Mesodermal cell (in vitro differentiated cells): Measurements from ENCODE around the gene TFF1.

Experiments
- H3K27ac ChIP-seq: 2 replicates; pipeline ENCODE4 v1.7.0; 2013; ENCODE audit warnings: mild to moderate bottlenecking, low read depth, low read length, moderate library complexity; ENCODE audit not compliant: severe bottlenecking
- H3K36me3 ChIP-seq: 2 replicates; pipeline ENCODE4 v1.7.1; 2013; ENCODE audit warnings: mild to moderate bottlenecking, low read length, moderate library complexity; ENCODE audit not compliant: control insufficient read depth, insufficient read depth
- H3K4me1 ChIP-seq: one replicate; pipeline ENCODE4 v1.7.1; 2013; ENCODE audit warnings: mild to moderate bottlenecking, low read length; ENCODE audit not compliant: insufficient read depth, control insufficient read depth, poor library complexity, severe bottlenecking
- H3K4me3 ChIP-seq: 2 replicates; pipeline ENCODE4 v1.7.0; 2013; ENCODE audit warnings: low read length, control low read depth, mild to moderate bottlenecking; ENCODE audit not compliant: insufficient read depth, poor library complexity, severe bottlenecking; ENCODE audit errors: extremely low read depth
- H3K9me3 ChIP-seq: 2 replicates; pipeline ENCODE4 v1.7.1; 2013; ENCODE audit warnings: mild to moderate bottlenecking, low read length, moderate library complexity; ENCODE audit not compliant: control insufficient read depth
- WGBS, 2 experiments: methylation state at CpG; one replicate each; pipeline ENCODE4 v1.1.5; 2013; ENCODE audit warnings: missing lambda C conversion rate in 2 of 2; ENCODE audit not compliant: insufficient coverage in 2 of 2; 5-methylcytosine and 5-hydroxymethylcytosine counted together

Gene TFF1

GRCh38 chr21:42350927-42351426, 15.4 kb downstream of the TFF1 start, which contains the start of gene TFF2:
TSS of gene TFF2 (minus strand) at chr21:42350994. CDS start at chr21:42350957, 37 bp downstream.
- no peaks in the 10 kb centered on the region for H3K9me3 ChIP-seq
- no peak within 1 kb of the TSS for H3K4me3 ChIP-seq
- WGBS, 2 experiments, result 92 to 93% methylated on average over 13 of the region's 13 CpGs
- H3K4me1 ChIP-seq, result no peaks in the 10 kb centered on the region
- H3K27ac ChIP-seq, result no peak within 1 kb of the TSS
- H3K36me3 ChIP-seq, result no peaks in the 10 kb centered on the region

- H3K36me3 ChIP-seq, result no peaks in the 10 kb centered on the region
- WGBS, 2 experiments, result 95 to 98% methylated on average over 4 of the region's 11 CpGs
- H3K27ac ChIP-seq, result no peak overlapping the region
- H3K9me3 ChIP-seq, result no peaks in the 10 kb centered on the region
- no peaks in the 10 kb centered on the region for H3K4me1 ChIP-seq
- H3K4me3 ChIP-seq, result no peak overlapping the region
Measured at GRCh38 chr21:42350318-42350910, 15.9 kb downstream of the TFF1 start.

- Histone ChIP-seq H3K9me3 (no peaks in the 10 kb centered on the region), H3K4me1 (no peaks in the 10 kb centered on the region), H3K4me3 (no peak overlapping the region), H3K27ac (no peak overlapping the region), H3K36me3 (no peaks in the 10 kb centered on the region)
- 81 to 86% methylated on average over 6 to 9 of the region's 14 CpGs for WGBS, 2 experiments
Measured at GRCh38 chr21:42349420-42350317, 16.7 kb downstream of the TFF1 start.

- Histone ChIP-seq H3K4me1 (no peaks in the 10 kb centered on the region), H3K36me3 (no peaks in the 10 kb centered on the region), H3K27ac (no peak overlapping the region), H3K4me3 (no peak overlapping the region), H3K9me3 (no peaks in the 10 kb centered on the region)
- 86 to 91% methylated on average over 2 of the region's 2 CpGs for whole genome bisulfite sequencing, 2 experiments
Measured at GRCh38 chr21:42348762-42349161, 17.6 kb downstream of the TFF1 start.

- Histone ChIP-seq H3K36me3 (no peaks in the 10 kb centered on the region), H3K4me1 (no peaks in the 10 kb centered on the region), H3K9me3 (no peaks in the 10 kb centered on the region), H3K4me3 (no peak overlapping the region), H3K27ac (no peak overlapping the region)
- WGBS, 2 experiments, result 93 to 96% methylated on average over 25 to 28 of the region's 30 CpGs
Measured at GRCh38 chr21:42347601-42348327, 18.6 kb downstream of the TFF1 start.

- Histone ChIP-seq H3K4me1 (no peaks in the 10 kb centered on the region), H3K4me3 (no peak overlapping the region), H3K36me3 (no peaks in the 10 kb centered on the region), H3K9me3 (no peaks in the 10 kb centered on the region), H3K27ac (no peak overlapping the region)
- 92 to 95% methylated on average over 26 to 30 of the region's 30 CpGs for whole genome bisulfite sequencing, 2 experiments
Measured at GRCh38 chr21:42346866-42347600, 19.3 kb downstream of the TFF1 start.

GRCh38 chr21:42346441-42346840, 19.9 kb downstream of the TFF1 start:
- H3K9me3 ChIP-seq, result no peaks in the 10 kb centered on the region
- 91 to 96% methylated on average over 6 to 8 of the region's 9 CpGs for WGBS, 2 experiments
- no peaks in the 10 kb centered on the region for H3K4me1 ChIP-seq
- H3K36me3 ChIP-seq, result no peaks in the 10 kb centered on the region
- H3K27ac ChIP-seq, result no peak overlapping the region
- H3K4me3 ChIP-seq, result no peak overlapping the region

GRCh38 chr21:42344631-42345030, 21.7 kb downstream of the TFF1 start:
- H3K27ac ChIP-seq, result no peak overlapping the region
- H3K4me3 ChIP-seq, result no peak overlapping the region
- no peaks in the 10 kb centered on the region for H3K4me1 ChIP-seq
- H3K36me3 ChIP-seq, result no peaks in the 10 kb centered on the region
- H3K9me3 ChIP-seq, result no peaks in the 10 kb centered on the region
- WGBS, 2 experiments, result 73 to 90% methylated on average over 2 to 3 of the region's 4 CpGs

GRCh38 chr21:42343963-42344510, 22.3 kb downstream of the TFF1 start:
- Histone ChIP-seq H3K27ac (no peak overlapping the region), H3K4me3 (no peak overlapping the region), H3K9me3 (no peaks in the 10 kb centered on the region), H3K36me3 (no peaks in the 10 kb centered on the region), H3K4me1 (no peaks in the 10 kb centered on the region)
- WGBS, 2 experiments, result 93 to 94% methylated on average over 9 to 10 of the region's 11 CpGs

- H3K36me3 ChIP-seq, result no peaks in the 10 kb centered on the region
- no peaks in the 10 kb centered on the region for H3K9me3 ChIP-seq
- no peaks in the 10 kb centered on the region for H3K4me1 ChIP-seq
- WGBS, 2 experiments, result 91 to 95% methylated on average over 6 of the region's 6 CpGs
- no peak overlapping the region for H3K27ac ChIP-seq
- H3K4me3 ChIP-seq, result no peak overlapping the region
Measured at GRCh38 chr21:42343556-42343955, 22.8 kb downstream of the TFF1 start.
